ENCODE measurements around the gene TANC1.

- TF ChIP-seq CTCF (IDR thresholded peaks at IDR 0.05) (no peak), POLR2AphosphoS5 (IDR thresholded peaks at IDR 0.05) (no peak)
These were observed 192.0 kb downstream of the TANC1 start for GRCh38 chr2:159160412-159160811.

Data from sigmoid colon (tissue), 4 donors.